ENCODE data around the gene TBC1D22A. TPM values are rescaled to one million over a fixed set of nuclear protein-coding genes. Genes with fewer than 3 reads are reported as not detected.

TBC1D22A gene
- total and polyA plus RNA-seq, 4 donors, result 4.1 to 12.4 (median 8.4) TPM

- DNase-seq (ENCODE audit: low spot score), result no peak
- H3K27me3 ChIP-seq (ENCODE audit: control insufficient read depth in 4 of 4, insufficient read depth in 4 of 4, low read length in 3 of 4), result no peaks in the 10 kb centered on the region
- WGBS, result 89% methylated on average over 11 of the region's 11 CpGs
- no peak overlapping the region for H3K9ac ChIP-seq (ENCODE audit: low read depth in 1 of 2, low read length in 2 of 2)
- H3K27ac ChIP-seq (ENCODE audit: low read depth in 1 of 2, low read length in 2 of 2), result peak overlapping the region in 1 of 2 donors; percentile 53
- no peaks in the 10 kb centered on the region for H3K9me3 ChIP-seq (ENCODE audit: control insufficient read depth in 4 of 4, low read length in 3 of 4)
- TF ChIP-seq FOXA2 (IDR thresholded peaks at IDR 0.05) (no peak), TAF1 (conservative IDR thresholded peaks at IDR 0.05) (no peak), RAD21 (IDR thresholded peaks at IDR 0.05) (no peak), HNF4G (IDR thresholded peaks at IDR 0.05) (no peak), GABPA (IDR thresholded peaks at IDR 0.05 in 1 of 2, conservative IDR thresholded peaks at IDR 0.05 in 1 of 2) (no peak)
- TF ChIP-seq, protein P1, sequence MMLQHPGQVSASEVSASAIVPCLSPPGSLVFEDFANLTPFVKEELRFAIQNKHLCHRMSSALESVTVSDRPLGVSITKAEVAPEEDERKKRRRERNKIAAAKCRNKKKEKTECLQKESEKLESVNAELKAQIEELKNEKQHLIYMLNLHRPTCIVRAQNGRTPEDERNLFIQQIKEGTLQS (IDR thresholded peaks at IDR 0.05), result no peak
- TF ChIP-seq, protein P2, sequence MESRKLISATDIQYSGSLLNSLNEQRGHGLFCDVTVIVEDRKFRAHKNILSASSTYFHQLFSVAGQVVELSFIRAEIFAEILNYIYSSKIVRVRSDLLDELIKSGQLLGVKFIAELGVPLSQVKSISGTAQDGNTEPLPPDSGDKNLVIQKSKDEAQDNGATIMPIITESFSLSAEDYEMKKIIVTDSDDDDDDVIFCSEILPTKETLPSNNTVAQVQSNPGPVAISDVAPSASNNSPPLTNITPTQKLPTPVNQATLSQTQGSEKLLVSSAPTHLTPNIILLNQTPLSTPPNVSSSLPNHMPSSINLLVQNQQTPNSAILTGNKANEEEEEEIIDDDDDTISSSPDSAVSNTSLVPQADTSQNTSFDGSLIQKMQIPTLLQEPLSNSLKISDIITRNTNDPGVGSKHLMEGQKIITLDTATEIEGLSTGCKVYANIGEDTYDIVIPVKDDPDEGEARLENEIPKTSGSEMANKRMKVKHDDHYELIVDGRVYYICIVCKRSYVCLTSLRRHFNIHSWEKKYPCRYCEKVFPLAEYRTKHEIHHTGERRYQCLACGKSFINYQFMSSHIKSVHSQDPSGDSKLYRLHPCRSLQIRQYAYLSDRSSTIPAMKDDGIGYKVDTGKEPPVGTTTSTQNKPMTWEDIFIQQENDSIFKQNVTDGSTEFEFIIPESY (IDR thresholded peaks at IDR 0.05), result no peak
- peaks cover 6 to 23% (median 13%) of the 10 kb centered on the region in 4 donors for H3K4me1 ChIP-seq (ENCODE audit: control insufficient read depth in 4 of 4, insufficient read depth in 4 of 4, low read length in 3 of 4)
- peaks cover 0 to 9% (median 2%) of the 10 kb centered on the region in 4 donors for H3K36me3 ChIP-seq (ENCODE audit: control insufficient read depth in 4 of 4, insufficient read depth in 3 of 4, low read depth in 1 of 4, low read length in 3 of 4)
- no peak overlapping the region for H3K4me3 ChIP-seq (ENCODE audit: low read depth in 1 of 3, low read length in 3 of 3)
Measured at GRCh38 chr22:46799626-46800025, 37.2 kb downstream of the TBC1D22A start.

DNA sequence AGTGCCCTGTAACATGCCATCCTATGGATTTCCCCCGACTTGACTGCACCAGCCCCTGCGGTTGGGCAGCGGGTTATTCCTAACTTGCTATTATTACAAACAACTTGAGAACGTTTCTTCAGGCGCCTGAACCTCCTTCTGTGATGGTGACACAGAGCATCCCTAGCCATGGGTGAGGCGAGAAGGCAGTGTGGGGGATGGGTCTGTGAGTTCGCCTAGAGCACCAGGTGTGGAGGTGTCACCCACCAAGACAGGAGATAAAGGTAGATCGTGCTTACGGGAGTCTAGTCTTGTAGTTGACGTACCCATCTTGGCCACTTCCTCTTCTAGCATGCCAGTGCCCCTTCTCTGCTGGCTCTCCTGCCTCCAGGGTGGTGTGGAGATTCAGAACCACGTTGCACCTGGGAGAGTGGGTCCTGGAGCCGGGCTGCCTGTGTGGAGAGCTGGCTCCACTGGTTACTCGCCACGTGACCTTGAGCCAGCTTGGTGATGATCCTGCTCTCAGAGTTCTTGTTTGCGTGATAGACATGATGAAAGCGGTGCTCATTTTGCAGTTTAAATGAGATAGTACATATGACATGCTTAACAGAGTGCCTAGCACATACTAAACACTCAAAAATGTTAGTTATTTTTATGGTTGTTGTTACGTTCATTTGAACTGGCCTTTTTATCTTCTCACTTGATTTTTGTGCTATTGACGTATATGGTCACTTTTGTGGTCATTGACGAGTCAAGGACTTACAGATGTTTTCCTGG, 37.8 kb downstream of the TBC1D22A start:
- Histone ChIP-seq H3K9ac (ENCODE audit: low read depth in 1 of 2, low read length in 2 of 2) (no peak overlapping the region), H3K27me3 (ENCODE audit: control insufficient read depth in 4 of 4, insufficient read depth in 4 of 4, low read length in 3 of 4) (no peaks in the 10 kb centered on the region), H3K36me3 (ENCODE audit: control insufficient read depth in 4 of 4, insufficient read depth in 3 of 4, low read depth in 1 of 4, low read length in 3 of 4) (peaks cover 0 to 9% (median 2%) of the 10 kb centered on the region in 4 donors), H3K27ac (ENCODE audit: low read depth in 1 of 2, low read length in 2 of 2) (no peak overlapping the region), H3K4me1 (ENCODE audit: control insufficient read depth in 4 of 4, insufficient read depth in 4 of 4, low read length in 3 of 4) (peaks cover 6 to 23% (median 13%) of the 10 kb centered on the region in 4 donors), H3K4me3 (ENCODE audit: low read depth in 1 of 3, low read length in 3 of 3) (no peak overlapping the region), H3K9me3 (ENCODE audit: control insufficient read depth in 4 of 4, low read length in 3 of 4) (no peaks in the 10 kb centered on the region)
- 95% methylated on average over 19 of the region's 19 CpGs for WGBS
- TF ChIP-seq HNF4A (conservative IDR thresholded peaks at IDR 0.05) (no peak), TAF1 (conservative IDR thresholded peaks at IDR 0.05) (no peak), SP1 (IDR thresholded peaks at IDR 0.05) (no peak), HNF4G (IDR thresholded peaks at IDR 0.05) (no peak), YY1 (IDR thresholded peaks at IDR 0.05) (no peak), GABPA (IDR thresholded peaks at IDR 0.05 in 1 of 2, conservative IDR thresholded peaks at IDR 0.05 in 1 of 2) (no peak), RAD21 (IDR thresholded peaks at IDR 0.05) (no peak), REST (IDR thresholded peaks at IDR 0.05) (no peak), NR2F2 (IDR thresholded peaks at IDR 0.05) (no peak)
- TF ChIP-seq, protein P2 (IDR thresholded peaks at IDR 0.05), result no peak
- TF ChIP-seq, protein P1 (IDR thresholded peaks at IDR 0.05), result no peak
- TF ChIP-seq, protein P3, sequence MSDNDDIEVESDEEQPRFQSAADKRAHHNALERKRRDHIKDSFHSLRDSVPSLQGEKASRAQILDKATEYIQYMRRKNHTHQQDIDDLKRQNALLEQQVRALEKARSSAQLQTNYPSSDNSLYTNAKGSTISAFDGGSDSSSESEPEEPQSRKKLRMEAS (IDR thresholded peaks at IDR 0.05), result no peak
- DNase-seq (ENCODE audit: low spot score), result no peak
